IMR-90 (cell line): ENCODE measurements around the gene EPC2. TPM values are rescaled to one million over a fixed set of nuclear protein-coding genes. Genes with fewer than 3 reads are reported as not detected.

ENCODE experiments used
- ATAC-seq: fragments of 200-7000 bp; cut with Tn5 transposase; 2 replicates; pipeline ENCODE4 v1.9.1; 2020; ENCODE audit warnings: low read depth, mild to moderate bottlenecking, moderate library complexity
- BruUV-seq: library from RNA; stranded (reverse); fragments of 400-500 nt; replicated peaks from 2 replicates; lab custom pipeline; 2021; lab: Mats Ljungman, UMichigan
- CTCF ChIA-PET: fragments of 300-600 bp; formaldehyde crosslinking; extraction: SDS; loops from one replicate; lab custom pipeline; 2021; ENCODE audit warnings: antibody characterized with exemption; lab: Yijun Ruan, JAX
- POLR2A ChIA-PET: fragments of 300-600 bp; sonication (Branson Sonifier 250); formaldehyde crosslinking; loops from one replicate; lab custom pipeline; 2022; ENCODE audit warnings: antibody characterized with exemption; ENCODE audit not compliant: unreplicated experiment; lab: Charles Lee
- DNase-seq: peaks from one replicate; pipeline ENCODE4 v3.0.0; 2013
- H2AFZ ChIP-seq: replicated peaks from 2 replicates; pipeline ENCODE3; 2013; ENCODE audit warnings: low read length, mild to moderate bottlenecking; ENCODE audit not compliant: poor library complexity
- H2AK5ac ChIP-seq: 2 replicates; pipeline ENCODE4 v1.6.1; 2013; ENCODE audit warnings: low read depth, low read length, inconsistent platforms
- H2AK9ac ChIP-seq: replicated peaks from 2 replicates; pipeline ENCODE3; 2013; ENCODE audit warnings: mild to moderate bottlenecking, low read depth, low read length, moderate library complexity; ENCODE audit not compliant: poor library complexity
- H2BK120ac ChIP-seq: 2 replicates; pipeline ENCODE4 v1.6.1; 2013; ENCODE audit warnings: low read depth, low read length, inconsistent platforms
- H2BK15ac ChIP-seq: 3 replicates; pipeline ENCODE4 v1.6.1; 2013; ENCODE audit warnings: low read depth, low read length, inconsistent platforms
- H2BK20ac ChIP-seq: 2 replicates; pipeline ENCODE4 v1.6.1; 2013; ENCODE audit warnings: low read depth, mild to moderate bottlenecking, inconsistent platforms, low read length, moderate library complexity
- H2BK5ac ChIP-seq: 2 replicates; pipeline ENCODE4 v1.6.1; 2013; ENCODE audit warnings: mild to moderate bottlenecking, low read depth, low read length, inconsistent platforms; ENCODE audit not compliant: poor library complexity, severe bottlenecking
- H3K14ac ChIP-seq: replicated peaks from 2 replicates; pipeline ENCODE4 v1.6.1; 2013; ENCODE audit warnings: low read depth, low read length, inconsistent platforms
- H3K18ac ChIP-seq: 2 replicates; pipeline ENCODE4 v1.6.1; 2013; ENCODE audit warnings: low read depth, low read length, control low read depth
- H3K23ac ChIP-seq: 2 replicates; pipeline ENCODE4 v1.6.1; 2013; ENCODE audit warnings: low read depth, low read length, inconsistent platforms
- H3K27ac ChIP-seq: 2 replicates; pipeline ENCODE4 v1.5.1; 2013; ENCODE audit warnings: mild to moderate bottlenecking, control low read depth, low read length; ENCODE audit not compliant: insufficient read depth
- H3K27me3 ChIP-seq: 2 replicates; pipeline ENCODE4 v1.6.1; 2013; ENCODE audit warnings: low read length; ENCODE audit not compliant: control insufficient read depth, insufficient read depth
- H3K36me3 ChIP-seq: 2 replicates; pipeline ENCODE4 v1.6.1; 2013; ENCODE audit warnings: low read length, mixed read lengths; ENCODE audit not compliant: control insufficient read depth, insufficient read depth
- H3K4ac ChIP-seq: 2 replicates; pipeline ENCODE4 v1.6.1; 2013; ENCODE audit warnings: low read depth, low read length, inconsistent platforms
- H3K4me1 ChIP-seq: 2 replicates; pipeline ENCODE4 v1.6.1; 2013; ENCODE audit warnings: low read length, mixed read lengths; ENCODE audit not compliant: control insufficient read depth, insufficient read depth
- H3K4me2 ChIP-seq: 2 replicates; pipeline ENCODE4 v1.6.1; 2013; ENCODE audit warnings: low read depth, mild to moderate bottlenecking, control low read depth, low read length, moderate library complexity
- H3K4me3 ChIP-seq: 2 replicates; pipeline ENCODE4 v1.5.1; 2013; ENCODE audit warnings: low read depth, mild to moderate bottlenecking, control low read depth, low read length, moderate library complexity; ENCODE audit not compliant: insufficient read depth
- H3K56ac ChIP-seq: 2 replicates; pipeline ENCODE4 v1.6.1; 2013; ENCODE audit warnings: low read length, inconsistent platforms; ENCODE audit not compliant: insufficient read depth; ENCODE audit errors: extremely low read depth
- H3K79me1 ChIP-seq, 2 experiments: 2 replicates each; pipeline ENCODE4 v1.6.1; 2013; ENCODE audit warnings: low read length in 2 of 2, inconsistent platforms in 1 of 2, low read depth in 1 of 2
- H3K9ac ChIP-seq: 2 replicates; pipeline ENCODE4 v1.6.1; 2013; ENCODE audit warnings: low read depth, low read length, control low read depth
- H3K9me1 ChIP-seq: 2 replicates; pipeline ENCODE4 v1.6.1; 2013; ENCODE audit warnings: low read length, inconsistent platforms; ENCODE audit not compliant: insufficient read depth
- H3K9me3 ChIP-seq: 2 replicates; pipeline ENCODE4 v1.6.1; 2013; ENCODE audit warnings: low read length; ENCODE audit not compliant: control insufficient read depth, insufficient read depth
- H4K20me1 ChIP-seq: 2 replicates; pipeline ENCODE4 v1.6.1; 2013; ENCODE audit warnings: low read length, inconsistent platforms; ENCODE audit not compliant: insufficient read depth
- H4K5ac ChIP-seq: 2 replicates; pipeline ENCODE4 v1.6.1; 2013; ENCODE audit warnings: mild to moderate bottlenecking, low read depth, low read length, control low read depth
- H4K8ac ChIP-seq, 2 experiments: 2 replicates each; pipeline ENCODE4 v1.6.1; 2013; ENCODE audit warnings: low read depth in 2 of 2, low read length in 2 of 2, control low read depth in 1 of 2, inconsistent platforms in 1 of 2
- H4K91ac ChIP-seq: 2 replicates; pipeline ENCODE4 v1.6.1; 2013; ENCODE audit warnings: low read depth, low read length, inconsistent platforms; ENCODE audit not compliant: insufficient read depth
- BHLHE40 ChIP-seq: fragments of 150-350 bp; IDR thresholded peaks from 2 replicates; pipeline ENCODE4 v1.6.1; 2016; ENCODE audit warnings: mild to moderate bottlenecking, low read depth, low read length
- CEBPB ChIP-seq: IDR thresholded peaks from 2 replicates; pipeline ENCODE4 v1.6.1; 2012; ENCODE audit warnings: low read depth, low read length, improper control_type of control experiment
- ELK1 ChIP-seq: fragments of 150-350 bp; IDR thresholded peaks from 2 replicates; pipeline ENCODE4 v1.6.1; 2016; ENCODE audit warnings: low read depth, mild to moderate bottlenecking, low read length, moderate library complexity, borderline replicate concordance
- FOS ChIP-seq: fragments of 150-350 bp; IDR thresholded peaks from 2 replicates; pipeline ENCODE4 v1.6.1; 2016; ENCODE audit warnings: low read depth, low read length
- MAFK ChIP-seq: IDR thresholded peaks from 2 replicates; pipeline ENCODE4 v1.6.1; 2012; ENCODE audit warnings: low read depth, low read length, improper control_type of control experiment
- MAZ ChIP-seq: IDR thresholded peaks from 2 replicates; pipeline ENCODE4 v1.6.1; 2012; ENCODE audit warnings: low read depth, mild to moderate bottlenecking, low read length, improper control_type of control experiment, moderate library complexity, borderline replicate concordance
- MXI1 ChIP-seq: IDR thresholded peaks from 2 replicates; pipeline ENCODE4 v1.6.1; 2012; ENCODE audit warnings: low read depth, mild to moderate bottlenecking, low read length, moderate library complexity, borderline replicate concordance
- NFE2L2 ChIP-seq: fragments of 150-350 bp; IDR thresholded peaks from 2 replicates; pipeline ENCODE4 v1.6.1; 2016; ENCODE audit warnings: low read depth, mild to moderate bottlenecking, low read length
- POLR2A ChIP-seq: IDR thresholded peaks from 2 replicates; pipeline ENCODE4 v1.6.1; 2012; ENCODE audit warnings: mild to moderate bottlenecking, low read depth, low read length
- RAD21 ChIP-seq: IDR thresholded peaks from 2 replicates; pipeline ENCODE4 v1.6.1; 2012; ENCODE audit warnings: low read length, improper control_type of control experiment
- RFX5 ChIP-seq: IDR thresholded peaks from 2 replicates; pipeline ENCODE4 v1.8.0; 2012; ENCODE audit warnings: low read depth, mild to moderate bottlenecking, low read length, moderate library complexity
- SMC3 ChIP-seq: fragments of 150-350 bp; IDR thresholded peaks from 2 replicates; pipeline ENCODE4 v1.6.1; 2016; ENCODE audit warnings: low read depth, mild to moderate bottlenecking, antibody characterized with exemption, low read length, moderate library complexity
- USF2 ChIP-seq: fragments of 150-350 bp; IDR thresholded peaks from 2 replicates; pipeline ENCODE4 v1.6.1; 2017; ENCODE audit warnings: mild to moderate bottlenecking, antibody characterized with exemption, low read length, low read depth
- WGBS, 2 experiments: methylation state at CpG; one replicate each; pipeline versions ENCODE4 v1.1.5 to v1.1.7; 2013; ENCODE audit warnings: missing lambda C conversion rate in 2 of 2; ENCODE audit not compliant: insufficient read length in 1 of 2; ENCODE audit errors: extremely low coverage in 2 of 2; 5-methylcytosine and 5-hydroxymethylcytosine counted together
- dilution Hi-C: fragments of 300-500 bp; cut with HindIII; formaldehyde crosslinking; loops from one replicate; pipeline ENCODE4 v1.14.3; 2018; ENCODE audit warnings: low sequenced_read_pairs; ENCODE audit not compliant: unreplicated experiment
- in situ Hi-C: fragments of 300-500 bp; cut with MboI; formaldehyde crosslinking; loops from 3 replicates; pipeline ENCODE4 v1.14.3; 2019; ENCODE audit warnings: low sequenced_read_pairs, inconsistent platforms, mixed read lengths
- intact Hi-C: fragments of 100-400 bp; cut with micrococcal nuclease; formaldehyde crosslinking; loops from 2 replicates; pipeline ENCODE4 v1.10.0; 2022
- polyA plus RNA-seq, 3 experiments: library from polyadenylated mRNA; depleted of rRNA; stranded (reverse); fragments of >200 nt; gene quantifications; 2 replicates each; pipeline ENCODE4 v1.2.3, GENCODE V29; 2012; ENCODE audit warnings: low replicate concordance in 1 of 3
- total RNA-seq: library from RNA; depleted of rRNA; stranded (reverse); fragments of >200 nt; gene quantifications from 2 replicates; pipeline ENCODE4 v1.2.3, GENCODE V29; 2012

EPC2 gene
- total and polyA plus RNA-seq, 2 of the 4 experiments (the other 2 are of a cell fraction) = 10.6 to 22.6 TPM

- ChIA-PET POLR2A (no interaction called here), CTCF (no interaction called here)
- Histone ChIP-seq H3K9ac (no peak overlapping the region), H2BK5ac (no peak overlapping the region), H4K91ac (no peak overlapping the region), H3K27ac (no peak overlapping the region), H3K9me3 (no peaks in the 10 kb centered on the region), H2BK120ac (no peak overlapping the region), H3K79me1 (no peaks in the 10 kb centered on the region), H4K8ac (no peak overlapping the region), H3K18ac (no peak overlapping the region), H3K36me3 (no peaks in the 10 kb centered on the region), H4K20me1 (no peaks in the 10 kb centered on the region), H3K4me1 (peaks cover 14% of the 10 kb centered on the region), H3K4me3 (no peak overlapping the region), H2AK9ac (no peak overlapping the region), H2BK15ac (no peak overlapping the region), H3K14ac (no peak overlapping the region), H3K4me2 (no peak overlapping the region), H3K9me1 (peaks cover 2% of the 10 kb centered on the region; the same call in 1 of the 2 replicates), H3K27me3 (peaks cover 8% of the 10 kb centered on the region), H2BK20ac (no peak overlapping the region), H3K23ac (no peak overlapping the region), H3K4ac (no peak overlapping the region), H2AK5ac (no peak overlapping the region), H3K56ac (no peak overlapping the region), H2AFZ (no peak overlapping the region), H4K5ac (no peak overlapping the region)
- WGBS, 2 experiments = 77% methylated on average over 3 of the region's 5 CpGs; no CpG with 5 or more reads in 1 of the 2 experiments
- TF ChIP-seq RFX5 (no peak), POLR2A (no peak), MAFK (no peak), CEBPB (no peak), RAD21 (no peak), USF2 (no peak), FOS (no peak), NFE2L2 (no peak), BHLHE40 (no peak), SMC3 (no peak), MXI1 (no peak), ELK1 (no peak), MAZ (no peak)
- no TSS peak for BruUV-seq
- DNase-seq (no peak), ATAC-seq (no peak)
- intact Hi-C loops = no loop called here
- dilution Hi-C loops = no loop called here
- in situ Hi-C loops = no loop called here
Observed at GRCh38 chr2:148810081-148810480, 165.5 kb downstream of the EPC2 start.
